Germinal center (tissue), 1 donor: ENCODE results near the gene HS3ST5.
"Not testable (repeated sequence)": the region's sequence is repeated elsewhere in the genome, so short reads cannot be mapped to it uniquely, and the experiment has no call there.

Source experiments
- DNase-seq: peaks from one replicate; pipeline ENCODE4 v3.0.0; 2012; ENCODE audit warnings: mixed read lengths, low spot score

The HS3ST5 gene

GRCh38 chr6:114044566-114044965 is 298.3 kb downstream of the HS3ST5 start:
- DNase-seq, result not testable (repeated sequence)

GRCh38 chr6:114042267-114043016 is 300.4 kb downstream of the HS3ST5 start:
- DNase-seq, result no peak

- DNase-seq, result no peak
Observed at GRCh38 chr6:114040871-114041270, 302.0 kb downstream of the HS3ST5 start.

- no peak for DNase-seq
Observed at GRCh38 chr6:114039841-114040240, 303.0 kb downstream of the HS3ST5 start.

- DNase-seq, result no peak
Observed at GRCh38 chr6:114033606-114034005, 309.2 kb downstream of the HS3ST5 start.

GRCh38 chr6:114032721-114033120 is 310.1 kb downstream of the HS3ST5 start:
- DNase-seq, result no peak

GRCh38 chr6:114030767-114031166 is 312.1 kb downstream of the HS3ST5 start:
- no peak for DNase-seq

- no peak for DNase-seq
Observed at GRCh38 chr6:114024746-114025145, 318.1 kb downstream of the HS3ST5 start.

- DNase-seq, result no peak
Observed at GRCh38 chr6:114020196-114020595, 322.6 kb downstream of the HS3ST5 start.

GRCh38 chr6:114017146-114017545 is 325.7 kb downstream of the HS3ST5 start:
- DNase-seq, result not testable (repeated sequence)

- not testable (repeated sequence) for DNase-seq
Observed at GRCh38 chr6:114014106-114014505, 328.7 kb downstream of the HS3ST5 start.

- DNase-seq, result not testable (repeated sequence)
Observed at GRCh38 chr6:114011486-114011885, 331.3 kb downstream of the HS3ST5 start.

- no peak for DNase-seq
Observed at GRCh38 chr6:114010540-114010939, 332.3 kb downstream of the HS3ST5 start.

- DNase-seq, result no peak
Observed at GRCh38 chr6:114009192-114009591, 333.6 kb downstream of the HS3ST5 start.

GRCh38 chr6:114008331-114008730 is 334.5 kb downstream of the HS3ST5 start:
- DNase-seq, result no peak

- no peak for DNase-seq
Observed at GRCh38 chr6:114007516-114007915, 335.3 kb downstream of the HS3ST5 start.
